Natural killer cell (primary cell): ENCODE results near the gene TRANK1. TPM values are rescaled to one million over a fixed set of nuclear protein-coding genes. Genes with fewer than 3 reads are reported as not detected.

Experiments used
- ATAC-seq, 3 donors: fragments of 150-1000 bp in 2 of 3; fragments of 200-7000 bp in 1 of 3; cut with Tn5 transposase; 1 replicate in 1 of 3; 2 replicates in 2 of 3; pipeline ENCODE4 v1.10.0; 2021; ENCODE audit warnings: mild to moderate bottlenecking in 2 of 3, moderate library complexity in 2 of 3
- DNase-seq, 2 donors: peaks; one replicate each; pipeline versions ENCODE4 v3.0.0 to v3.0.0-alpha.2; 2013 to 2021; ENCODE audit warnings: mixed read lengths in 1 of 2
- H3K27ac ChIP-seq: one replicate; pipeline ENCODE4 v1.5.1; 2013; ENCODE audit warnings: mild to moderate bottlenecking, low read length
- H3K27me3 ChIP-seq: one replicate; pipeline ENCODE4 v1.6.1; 2013; ENCODE audit warnings: low read length; ENCODE audit not compliant: control insufficient read depth, insufficient read depth
- H3K36me3 ChIP-seq: one replicate; pipeline ENCODE4 v1.6.1; 2013; ENCODE audit warnings: low read length; ENCODE audit not compliant: control insufficient read depth, insufficient read depth
- H3K4me1 ChIP-seq: one replicate; pipeline ENCODE4 v1.6.1; 2013; ENCODE audit warnings: low read length; ENCODE audit not compliant: control insufficient read depth, insufficient read depth
- H3K4me3 ChIP-seq: one replicate; pipeline ENCODE4 v1.5.1; 2013; ENCODE audit warnings: low read length
- H3K9me3 ChIP-seq: one replicate; pipeline ENCODE4 v1.6.1; 2013; ENCODE audit warnings: low read length; ENCODE audit not compliant: control insufficient read depth, insufficient read depth
- H3K27ac Mint-ChIP-seq, 2 donors: one replicate each; pipeline ENCODE4 v1.8.0; 2022; ENCODE audit warnings: mild to moderate bottlenecking in 2 of 2, mixed read lengths in 2 of 2, moderate library complexity in 1 of 2
- H3K27me3 Mint-ChIP-seq, 2 donors: one replicate each; pipeline ENCODE4 v1.8.0; 2022; ENCODE audit warnings: low read depth in 2 of 2, mixed read lengths in 2 of 2
- H3K36me3 Mint-ChIP-seq: one replicate; pipeline ENCODE4 v1.8.0; 2022; ENCODE audit warnings: mixed read lengths
- H3K4me1 Mint-ChIP-seq, 2 donors: one replicate each; pipeline ENCODE4 v1.8.0; 2022; ENCODE audit warnings: mixed read lengths in 2 of 2
- H3K4me3 Mint-ChIP-seq: one replicate; pipeline ENCODE4 v1.8.0; 2022; ENCODE audit warnings: mild to moderate bottlenecking, moderate library complexity, mixed read lengths
- H3K9me3 Mint-ChIP-seq, 2 donors: one replicate each; pipeline ENCODE4 v1.8.0; 2022; ENCODE audit warnings: mixed read lengths in 2 of 2
- CTCF ChIP-seq: fragments of 200-600 bp; IDR thresholded peaks from one replicate; pipeline ENCODE4 v1.8.0; 2022; ENCODE audit warnings: antibody characterized with exemption
- WGBS: methylation state at CpG from one replicate; pipeline ENCODE4 v1.1.7; 2013; ENCODE audit warnings: missing lambda C conversion rate; ENCODE audit not compliant: insufficient coverage; 5-methylcytosine and 5-hydroxymethylcytosine counted together
- intact Hi-C: fragments of 100-400 bp; cut with micrococcal nuclease; formaldehyde crosslinking; loops from one replicate; pipeline ENCODE4 v1.14.2; 2022
- total RNA-seq, 4 donors: library from RNA; stranded (reverse); fragments of 120-200 nt in 1 of 4; gene quantifications; one replicate each; pipeline versions ENCODE4 v1.2.3 to v1.2.4, GENCODE V29; 2013 to 2022

Gene TRANK1
- total RNA-seq, 3 donors from 2014 or later (not counting 1 experiment from before 2014, with no cell fraction given), result 105 to 158 (median 139) TPM

- Histone ChIP-seq H3K27me3 (no peaks in the 10 kb centered on the region), H3K4me3 (no peak overlapping the region), H3K4me1 (peaks cover 3% of the 10 kb centered on the region), H3K9me3 (no peaks in the 10 kb centered on the region), H3K36me3 (no peaks in the 10 kb centered on the region), H3K27ac (no peak overlapping the region)
- intact Hi-C loops, result no loop called here
- ATAC-seq (no peak), DNase-seq (no peak)
- no peak for TF ChIP-seq CTCF
- Mint-ChIP-seq H3K9me3 (no peaks in the 10 kb centered on the region), H3K4me1 (peaks cover 7 to 16% of the 10 kb centered on the region in 2 donors), H3K4me3 (no peak overlapping the region), H3K27ac (no peak overlapping the region), H3K27me3 (no peaks in the 10 kb centered on the region), H3K36me3 (no peaks in the 10 kb centered on the region)
- WGBS, result no CpG with 5 or more reads among the region's 2 CpGs
Measured at GRCh38 chr3:36972163-36972562, 27.3 kb upstream of the TRANK1 start.

- Mint-ChIP-seq H3K27me3 (no peaks in the 10 kb centered on the region), H3K36me3 (no peaks in the 10 kb centered on the region), H3K4me1 (peaks cover 7 to 16% of the 10 kb centered on the region in 2 donors), H3K27ac (peak overlapping the region in 1 of 2 donors; percentile 82), H3K4me3 (no peak overlapping the region), H3K9me3 (no peaks in the 10 kb centered on the region)
- Histone ChIP-seq H3K4me3 (no peak overlapping the region), H3K4me1 (peaks cover 3% of the 10 kb centered on the region), H3K27me3 (no peaks in the 10 kb centered on the region), H3K27ac (peak overlapping the region; percentile 57), H3K9me3 (no peaks in the 10 kb centered on the region), H3K36me3 (no peaks in the 10 kb centered on the region)
- intact Hi-C loops, result no loop called here
- no peak for TF ChIP-seq CTCF
- DNase-seq (peak in 1 of 2 donors; percentile 60), ATAC-seq (peak; percentile 84 to 95 (median 92))
- 23% methylated on average over 3 of the region's 4 CpGs for WGBS
Measured at GRCh38 chr3:36969540-36970432, 24.9 kb upstream of the TRANK1 start.

DNA sequence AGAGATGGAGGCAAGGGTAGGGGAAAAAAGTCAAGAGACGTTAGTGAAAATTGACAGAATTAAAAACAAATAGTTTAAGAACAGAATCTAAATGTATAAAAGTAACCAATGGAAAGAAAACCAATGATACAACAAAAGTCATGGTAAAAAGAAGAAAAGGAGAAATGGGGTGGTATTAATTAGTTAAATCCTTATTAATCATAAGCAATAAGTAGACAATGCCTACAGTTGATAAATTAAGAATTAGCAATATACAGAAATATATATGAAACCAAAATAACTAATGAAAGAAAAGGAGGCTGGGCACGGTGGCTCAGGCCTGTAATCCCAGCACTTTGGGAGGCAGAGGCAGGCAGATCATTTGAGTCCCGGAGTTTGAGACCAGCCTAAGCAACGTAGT is 24.2 kb upstream of the TRANK1 start:
- Mint-ChIP-seq H3K27ac (peak overlapping the region in 1 of 2 donors; percentile 82), H3K4me1 (peaks cover 7 to 16% of the 10 kb centered on the region in 2 donors), H3K27me3 (no peaks in the 10 kb centered on the region), H3K9me3 (no peaks in the 10 kb centered on the region), H3K4me3 (no peak overlapping the region), H3K36me3 (no peaks in the 10 kb centered on the region)
- Histone ChIP-seq H3K4me1 (peaks cover 3% of the 10 kb centered on the region), H3K4me3 (no peak overlapping the region), H3K27me3 (no peaks in the 10 kb centered on the region), H3K9me3 (no peaks in the 10 kb centered on the region), H3K27ac (no peak overlapping the region), H3K36me3 (no peaks in the 10 kb centered on the region)
- WGBS, result 79% methylated on average over 3 of the region's 4 CpGs
- ATAC-seq (no peak), DNase-seq (no peak)
- no peak for TF ChIP-seq CTCF
- intact Hi-C loops, result no loop called here
